OCI-LY1 (cell line): ENCODE results near the gene MMRN2.

Experiments used
- H2AFZ ChIP-seq: fragments of 200-600 bp; sonication (generic), shearing (Covaris generic); 2 replicates; pipeline ENCODE4 v1.6.0; 2014; ENCODE audit warnings: antibody characterized with exemption, mild to moderate bottlenecking, low read length
- H3F3A ChIP-seq: fragments of 200-600 bp; sonication (generic), shearing (Covaris generic); 2 replicates; pipeline ENCODE4 v1.6.0; 2014; ENCODE audit warnings: mild to moderate bottlenecking, antibody characterized with exemption, low read length, moderate library complexity; ENCODE audit not compliant: insufficient read depth
- H3K27ac ChIP-seq: fragments of 200-600 bp; sonication (generic); 2 replicates; pipeline ENCODE4 v1.5.1; 2014; ENCODE audit warnings: low read length, mixed run types, mild to moderate bottlenecking, low read depth; ENCODE audit not compliant: poor library complexity, severe bottlenecking
- H3K27me3 ChIP-seq: fragments of 200-600 bp; sonication (generic); 2 replicates; pipeline ENCODE4 v1.6.0; 2014; ENCODE audit warnings: antibody characterized with exemption, mild to moderate bottlenecking, low read length, moderate library complexity; ENCODE audit not compliant: insufficient read depth
- H3K36me3 ChIP-seq: fragments of 200-600 bp; sonication (generic); 2 replicates; pipeline ENCODE4 v1.6.1; 2014; ENCODE audit warnings: mild to moderate bottlenecking, antibody characterized with exemption, low read length, moderate library complexity, mixed read lengths; ENCODE audit not compliant: insufficient read depth
- H3K4me1 ChIP-seq: fragments of 200-600 bp; sonication (generic); 2 replicates; pipeline ENCODE4 v1.5.1; 2014; ENCODE audit warnings: mild to moderate bottlenecking, low read length, moderate library complexity; ENCODE audit not compliant: insufficient read depth, severe bottlenecking
- H3K4me2 ChIP-seq: fragments of 200-600 bp; sonication (generic), shearing (Covaris generic); 2 replicates; pipeline ENCODE4 v1.6.1; 2014; ENCODE audit warnings: low read length
- H3K4me3 ChIP-seq: fragments of 200-600 bp; sonication (generic); 2 replicates; pipeline ENCODE4 v1.5.1; 2014; ENCODE audit warnings: low read length, low read depth, mild to moderate bottlenecking, mixed read lengths; ENCODE audit not compliant: poor library complexity, severe bottlenecking
- H3K79me2 ChIP-seq: fragments of 200-600 bp; shearing (Covaris generic); 2 replicates; pipeline ENCODE4 v1.6.1; 2016; ENCODE audit warnings: mixed run types, low read length, mixed read lengths; ENCODE audit not compliant: insufficient read depth
- H3K9ac ChIP-seq: fragments of 200-600 bp; sonication (generic), shearing (Covaris generic); 2 replicates; pipeline ENCODE4 v1.6.1; 2014; ENCODE audit warnings: mild to moderate bottlenecking, low read length, mixed read lengths
- H3K9me2 ChIP-seq: fragments of 200-600 bp; sonication (generic), shearing (Covaris generic); 2 replicates; pipeline ENCODE4 v1.6.1; 2014; ENCODE audit warnings: low read depth, mild to moderate bottlenecking, low read length, mixed read lengths
- H3K9me3 ChIP-seq: fragments of 200-600 bp; shearing (Covaris generic); 2 replicates; pipeline ENCODE4 v1.6.1; 2014; ENCODE audit warnings: low read length, mixed read lengths
- H4K20me1 ChIP-seq: fragments of 200-600 bp; sonication (generic), shearing (Covaris generic); 2 replicates; pipeline ENCODE4 v1.6.0; 2016; ENCODE audit warnings: mild to moderate bottlenecking, low read length; ENCODE audit not compliant: insufficient read depth
- CTCF ChIP-seq: fragments of 200-600 bp; sonication (generic), shearing (Covaris generic); IDR thresholded peaks from 2 replicates; pipeline ENCODE4 v1.5.1; 2017; ENCODE audit warnings: mild to moderate bottlenecking, antibody characterized with exemption, low read length, moderate library complexity, mixed read lengths
- EZH2 ChIP-seq: fragments of 200-600 bp; sonication (generic), shearing (Covaris generic); IDR thresholded peaks from 2 replicates; pipeline ENCODE4 v1.8.0; 2017; ENCODE audit warnings: borderline replicate concordance, mixed run types, mild to moderate bottlenecking, antibody characterized with exemption, low read length, moderate library complexity, mixed read lengths

MMRN2 gene

GRCh38 chr10:86976362-86977056 lies 19.1 kb upstream of the MMRN2 start:
- Histone ChIP-seq H3F3A (no peaks in the 10 kb centered on the region), H3K79me2 (no peaks in the 10 kb centered on the region), H4K20me1 (no peaks in the 10 kb centered on the region), H3K9me2 (no peaks in the 10 kb centered on the region), H3K27ac (no peak overlapping the region), H3K27me3 (no peaks in the 10 kb centered on the region), H3K4me1 (peaks cover 6% of the 10 kb centered on the region), H3K4me2 (no peak overlapping the region), H3K36me3 (no peaks in the 10 kb centered on the region), H3K9me3 (no peaks in the 10 kb centered on the region), H3K9ac (no peak overlapping the region), H3K4me3 (no peak overlapping the region), H2AFZ (no peak overlapping the region)
- no peak for TF ChIP-seq EZH2
- TF ChIP-seq CTCF, result no peak

GRCh38 chr10:86974484-86974883 lies 17.1 kb upstream of the MMRN2 start:
- Histone ChIP-seq H3K4me3 (no peak overlapping the region), H2AFZ (no peak overlapping the region), H3K79me2 (no peaks in the 10 kb centered on the region), H3K27me3 (no peaks in the 10 kb centered on the region), H3K9ac (no peak overlapping the region), H4K20me1 (no peaks in the 10 kb centered on the region), H3K9me2 (no peaks in the 10 kb centered on the region), H3F3A (no peaks in the 10 kb centered on the region), H3K4me2 (no peak overlapping the region), H3K36me3 (no peaks in the 10 kb centered on the region), H3K9me3 (no peaks in the 10 kb centered on the region), H3K4me1 (peaks cover 18% of the 10 kb centered on the region), H3K27ac (no peak overlapping the region)
- no peak for TF ChIP-seq EZH2
- TF ChIP-seq CTCF, result no peak

- H3K27ac ChIP-seq, result no peak overlapping the region
- H3K36me3 ChIP-seq, result no peaks in the 10 kb centered on the region
- no peak overlapping the region for H3K9ac ChIP-seq
- no peaks in the 10 kb centered on the region for H4K20me1 ChIP-seq
- H3K79me2 ChIP-seq, result no peaks in the 10 kb centered on the region
- TF ChIP-seq EZH2 (no peak), CTCF (no peak)
- no peak overlapping the region for H3K4me3 ChIP-seq
- no peaks in the 10 kb centered on the region for H3K9me3 ChIP-seq
- no peaks in the 10 kb centered on the region for H3F3A ChIP-seq
- H2AFZ ChIP-seq, result no peak overlapping the region
- no peaks in the 10 kb centered on the region for H3K27me3 ChIP-seq
- H3K4me2 ChIP-seq, result no peak overlapping the region
- no peaks in the 10 kb centered on the region for H3K9me2 ChIP-seq
- H3K4me1 ChIP-seq, result peaks cover 18% of the 10 kb centered on the region
Observed at GRCh38 chr10:86972613-86973380, 15.4 kb upstream of the MMRN2 start.
